ENCODE measurements around the gene MAGI1. TPM values are rescaled to one million over a fixed set of nuclear protein-coding genes. Genes with fewer than 3 reads are reported as not detected.

Gene MAGI1
- total and polyA plus RNA-seq, 2 donors (not counting 1 experiment from before 2014, with no cell fraction given), result 0.10 to 0.22 TPM

GRCh38 chr3:65950340-65951326 is 88.1 kb downstream of the MAGI1 start:
- Histone ChIP-seq H3K79me2 (ENCODE audit: control insufficient read depth, insufficient read depth, low read length) (no peaks in the 10 kb centered on the region), H3K9ac (ENCODE audit: low read length) (no peak overlapping the region), H3K27ac (ENCODE audit: low read length in 2 of 2) (no peak overlapping the region), H3K4me2 (replicated peaks; ENCODE audit: low read depth, low read length, poor library complexity, severe bottlenecking) (no peak overlapping the region), H4K20me1 (ENCODE audit: control insufficient read depth, insufficient read depth, low read length, poor library complexity, severe bottlenecking) (no peaks in the 10 kb centered on the region), H3K36me3 (replicated peaks in 1 of 2; ENCODE audit: control extremely low read depth in 1 of 2, control insufficient read depth in 1 of 2, extremely low read depth in 1 of 2, insufficient read depth in 2 of 2, low read length in 1 of 2) (no peaks in the 10 kb centered on the region), H3K4me1 (ENCODE audit: control insufficient read depth in 2 of 2, insufficient read depth in 2 of 2, low read length in 2 of 2) (no peaks in the 10 kb centered on the region), H2AFZ (ENCODE audit: insufficient read depth, low read depth, low read length, poor library complexity, severe bottlenecking) (no peak overlapping the region), H3K27me3 (replicated peaks in 1 of 4; ENCODE audit: control extremely low read depth in 1 of 4, control insufficient read depth in 3 of 4, insufficient read depth in 4 of 4, low read length in 3 of 4) (no peaks in the 10 kb centered on the region), H3K9me3 (ENCODE audit: control extremely low read depth in 1 of 3, control insufficient read depth in 2 of 3, insufficient read depth in 1 of 3, low read length in 2 of 3) (no peaks in the 10 kb centered on the region), H3K4me3 (ENCODE audit: control extremely low read depth in 1 of 5, extremely low read depth in 1 of 5, insufficient read depth in 1 of 5, low read depth in 2 of 5, low read length in 4 of 5) (no peak overlapping the region)
- no peak overlapping the region for H3K4me3 Mint-ChIP-seq
- H3K27ac Mint-ChIP-seq, result no peak overlapping the region
- H3K9me3 Mint-ChIP-seq (ENCODE audit: insufficient read depth), result no peaks in the 10 kb centered on the region
- no peaks in the 10 kb centered on the region for H3K27me3 Mint-ChIP-seq
- WGBS (ENCODE audit: insufficient coverage), result 100% methylated on average over 3 of the region's 7 CpGs
- CTCF ChIA-PET, result no interaction called here
- intact Hi-C loops (cut with micrococcal nuclease), result no loop called here
- ATAC-seq (ENCODE audit: low read depth) (no peak), DNase-seq (no peak)
- POLR2A ChIA-PET, result no interaction called here
- H3K4me1 Mint-ChIP-seq, result no peaks in the 10 kb centered on the region
- TF ChIP-seq EZH2 (IDR thresholded peaks at IDR 0.05; ENCODE audit: borderline replicate concordance, insufficient read depth, low read depth, low read length, poor library complexity, severe bottlenecking), result no peak
- no peak for TF ChIP-seq CTCF (IDR thresholded peaks at IDR 0.05)
